A172 (cell line): ENCODE results near the gene NR1H3. TPM values are rescaled to one million over a fixed set of nuclear protein-coding genes. Genes with fewer than 3 reads are reported as not detected.

ENCODE experiments used
- DNase-seq: peaks from one replicate; pipeline ENCODE4 v3.0.0-alpha.2; 2015; ENCODE audit warnings: low spot score
- total RNA-seq: library from RNA; depleted of rRNA; stranded (reverse); fragments of >200 nt; shearing (Covaris generic); gene quantifications from 2 replicates; pipeline ENCODE4 v1.2.3, GENCODE V29; 2014

NR1H3 gene
- total RNA-seq, 1 experiment from 2014 or later = 23.5 TPM

DNA sequence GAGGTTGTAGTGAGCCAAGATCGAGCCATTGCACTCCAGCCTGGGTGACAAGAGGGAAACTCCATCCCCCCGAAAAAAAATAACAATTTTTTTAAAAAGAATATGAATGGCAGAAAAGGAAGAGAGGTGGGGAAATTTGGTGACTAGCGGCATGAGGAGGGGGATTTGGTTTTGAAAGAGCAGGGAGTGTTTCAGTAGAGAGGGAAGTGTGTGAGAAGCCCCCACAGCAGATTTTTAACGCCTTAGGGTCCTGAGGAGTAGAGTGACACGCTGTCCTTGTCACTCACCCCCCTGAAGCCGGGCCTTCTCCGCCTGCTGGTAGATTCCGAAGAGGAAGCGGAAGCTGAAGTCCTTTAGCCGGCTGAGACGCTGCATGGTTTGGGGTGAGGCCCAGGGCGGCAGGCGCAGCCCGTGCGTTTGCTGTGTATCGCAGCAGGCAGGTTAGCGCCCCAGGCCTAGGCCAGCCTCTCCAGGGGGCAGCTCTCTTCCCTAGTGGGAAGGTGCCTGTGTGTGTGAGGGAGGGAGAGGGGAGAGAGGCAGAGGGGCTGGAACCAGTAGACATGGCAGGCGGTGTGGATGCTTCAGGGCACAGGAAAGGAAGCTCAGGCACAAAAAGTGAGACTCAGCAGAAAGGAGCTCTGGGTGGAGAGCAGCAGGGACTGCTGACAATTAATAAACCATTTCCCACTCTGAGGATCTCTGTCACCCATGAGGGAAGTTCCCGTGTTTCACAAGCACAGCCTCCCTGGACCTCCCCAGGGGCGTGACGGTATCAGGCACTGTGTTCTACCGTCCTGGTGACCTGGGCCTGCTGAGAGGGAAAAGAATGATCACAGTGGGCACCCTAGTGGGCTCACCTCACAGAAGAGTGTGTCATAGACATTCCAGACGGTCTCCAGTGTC is 13.1 kb upstream of the NR1H3 start:
- no peak for DNase-seq

- no peak for DNase-seq
Observed at GRCh38 chr11:47245611-47246357, 12.0 kb upstream of the NR1H3 start.

- no peak for DNase-seq
Observed at GRCh38 chr11:47247502-47247901, 10.3 kb upstream of the NR1H3 start.

DNA sequence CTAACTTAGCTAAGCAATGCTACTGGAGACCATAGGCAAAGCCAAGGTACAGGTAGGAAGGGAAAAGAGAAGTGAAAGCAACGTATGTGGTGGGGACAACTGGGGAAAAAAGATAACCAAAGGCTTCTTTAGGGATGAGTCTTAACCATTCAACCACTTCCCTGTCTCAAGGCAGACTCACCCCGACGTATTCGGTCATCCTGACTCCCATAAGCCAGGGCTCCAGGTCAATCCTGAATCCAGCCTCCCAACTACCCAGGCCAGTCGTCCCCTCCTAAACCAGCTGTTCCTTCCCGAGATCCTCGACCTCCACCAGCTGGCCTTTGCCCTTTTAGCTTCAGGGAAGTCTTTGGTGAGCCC is 9.5 kb upstream of the NR1H3 start:
- peak; percentile 42 for DNase-seq

GRCh38 chr11:47248664-47249377 is 9.0 kb upstream of the NR1H3 start, which contains the start of gene ACP2:
TSS of gene ACP2 (minus strand) at chr11:47248814. CDS start at chr11:47248789, 25 bp downstream.
- peak; percentile 84 for DNase-seq

DNA sequence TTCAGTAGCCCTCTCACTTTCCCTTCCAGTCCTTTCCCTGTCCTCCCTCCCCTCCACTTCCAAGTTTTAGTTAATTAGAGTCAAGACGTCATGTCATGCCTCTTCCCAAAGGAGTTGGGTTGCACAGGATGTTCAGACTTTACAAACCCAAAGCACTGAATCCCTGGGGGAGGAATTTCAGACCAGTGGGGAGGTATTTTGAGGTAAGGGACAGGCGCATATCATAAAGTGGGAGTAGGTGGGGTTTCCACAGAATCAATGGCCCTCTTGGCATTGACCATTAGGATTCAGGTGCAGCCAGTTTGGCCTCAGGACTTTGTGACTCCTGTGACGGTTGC is 8.4 kb upstream of the NR1H3 start:
- no peak for DNase-seq

- no peak for DNase-seq
Observed at GRCh38 chr11:47251751-47252150, 6.0 kb upstream of the NR1H3 start.

GRCh38 chr11:47253660-47254059 is 4.1 kb upstream of the NR1H3 start:
- DNase-seq = no peak

DNA sequence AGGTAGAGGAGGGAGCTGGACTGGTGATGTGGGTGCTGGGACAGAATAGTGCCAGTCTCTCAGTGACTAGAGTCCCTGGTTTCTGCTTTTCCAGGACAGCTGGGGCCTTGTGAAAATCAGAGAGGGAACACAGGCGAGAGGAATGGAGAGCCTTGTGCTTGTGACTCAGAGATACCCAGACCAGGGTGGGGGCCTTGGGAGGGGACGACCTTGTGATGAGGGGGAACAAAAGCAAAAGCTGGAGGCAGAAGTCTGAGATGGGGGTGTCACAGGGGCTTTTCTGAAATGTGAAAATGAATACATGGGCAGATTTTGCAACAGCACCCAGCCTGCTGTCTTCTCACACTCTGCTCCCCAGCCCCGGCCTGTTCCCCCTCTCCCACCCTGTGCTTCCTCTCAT is 3.4 kb upstream of the NR1H3 start:
- DNase-seq = no peak

DNA sequence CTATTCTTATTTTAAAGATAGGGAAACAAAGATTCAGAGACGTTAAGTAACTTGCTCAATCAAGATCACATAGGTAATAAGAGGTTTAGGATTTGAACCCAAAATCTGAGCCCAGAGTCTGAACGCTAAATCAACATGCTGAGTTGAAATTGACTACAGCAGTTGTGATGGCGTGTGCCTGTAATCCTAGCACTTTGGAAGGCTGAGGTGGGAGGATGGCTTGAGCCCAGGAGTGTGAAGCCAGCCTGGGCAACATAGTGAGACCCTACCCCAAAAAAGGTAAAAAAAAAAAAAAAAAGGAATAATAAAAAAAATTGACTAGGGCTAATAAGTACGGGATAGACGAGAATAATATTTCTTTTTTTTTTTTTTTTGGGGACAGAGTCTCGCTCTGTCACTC is 1.4 kb upstream of the NR1H3 start:
- DNase-seq = no peak

- no peak for DNase-seq
Observed at GRCh38 chr11:47257177-47257516, 649 bp upstream of the NR1H3 start.

DNA sequence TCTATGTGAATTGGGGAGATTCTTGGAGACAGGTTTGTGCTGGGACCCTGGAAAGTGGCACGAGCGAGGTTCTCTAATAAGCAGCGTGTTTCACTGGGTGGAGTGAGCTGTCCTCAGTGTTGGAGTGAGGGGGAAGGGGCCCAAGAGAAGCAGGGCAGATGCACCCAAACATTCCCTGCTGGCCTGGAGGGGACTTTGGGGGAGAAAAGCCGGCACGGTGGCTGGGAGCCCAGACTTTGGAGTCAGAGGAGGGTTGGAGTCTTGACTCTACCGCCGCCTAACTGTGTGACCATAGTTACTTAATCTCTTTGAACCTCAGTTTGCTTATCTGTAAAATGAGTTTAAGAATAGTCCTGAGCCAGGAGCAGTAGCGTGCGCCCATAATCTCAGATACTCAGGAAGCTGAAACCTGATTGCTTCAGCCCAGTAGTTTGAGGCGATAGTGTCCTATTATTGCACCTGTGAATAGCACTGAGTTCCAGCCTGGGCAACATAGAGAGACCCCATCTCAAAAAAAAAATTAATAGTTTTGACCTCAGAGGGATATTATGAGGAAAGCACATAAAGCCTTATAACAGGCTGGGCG is 614 bp downstream of the NR1H3 start:
- no peak for DNase-seq

- no peak for DNase-seq
Observed at GRCh38 chr11:47259232-47259977, 1.6 kb downstream of the NR1H3 start.

DNA sequence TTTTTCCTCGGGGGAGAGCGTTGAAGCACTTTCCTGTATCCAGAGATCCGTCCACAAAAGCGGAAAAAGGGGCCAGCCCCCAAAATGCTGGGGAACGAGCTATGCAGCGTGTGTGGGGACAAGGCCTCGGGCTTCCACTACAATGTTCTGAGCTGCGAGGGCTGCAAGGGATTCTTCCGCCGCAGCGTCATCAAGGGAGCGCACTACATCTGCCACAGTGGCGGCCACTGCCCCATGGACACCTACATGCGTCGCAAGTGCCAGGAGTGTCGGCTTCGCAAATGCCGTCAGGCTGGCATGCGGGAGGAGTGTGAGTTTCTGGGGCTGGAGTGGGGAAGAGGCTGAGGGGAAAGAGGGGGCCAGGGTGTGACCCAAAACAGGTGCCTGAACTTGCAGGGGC is 2.6 kb downstream of the NR1H3 start:
- no peak for DNase-seq

DNA sequence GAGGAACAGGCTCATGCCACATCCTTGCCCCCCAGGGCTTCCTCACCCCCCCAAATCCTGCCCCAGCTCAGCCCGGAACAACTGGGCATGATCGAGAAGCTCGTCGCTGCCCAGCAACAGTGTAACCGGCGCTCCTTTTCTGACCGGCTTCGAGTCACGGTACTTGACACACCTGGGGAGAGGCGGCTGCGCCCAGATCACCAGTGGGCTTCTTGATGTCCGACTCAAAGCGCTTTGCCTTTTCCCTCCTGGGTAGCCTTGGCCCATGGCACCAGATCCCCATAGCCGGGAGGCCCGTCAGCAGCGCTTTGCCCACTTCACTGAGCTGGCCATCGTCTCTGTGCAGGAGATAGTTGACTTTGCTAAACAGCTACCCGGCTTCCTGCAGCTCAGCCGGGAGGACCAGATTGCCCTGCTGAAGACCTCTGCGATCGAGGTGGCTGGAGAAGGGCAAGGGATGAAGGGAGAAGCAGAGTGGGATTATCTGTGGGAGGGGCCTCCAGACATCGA is 3.5 kb downstream of the NR1H3 start:
- DNase-seq = no peak

DNA sequence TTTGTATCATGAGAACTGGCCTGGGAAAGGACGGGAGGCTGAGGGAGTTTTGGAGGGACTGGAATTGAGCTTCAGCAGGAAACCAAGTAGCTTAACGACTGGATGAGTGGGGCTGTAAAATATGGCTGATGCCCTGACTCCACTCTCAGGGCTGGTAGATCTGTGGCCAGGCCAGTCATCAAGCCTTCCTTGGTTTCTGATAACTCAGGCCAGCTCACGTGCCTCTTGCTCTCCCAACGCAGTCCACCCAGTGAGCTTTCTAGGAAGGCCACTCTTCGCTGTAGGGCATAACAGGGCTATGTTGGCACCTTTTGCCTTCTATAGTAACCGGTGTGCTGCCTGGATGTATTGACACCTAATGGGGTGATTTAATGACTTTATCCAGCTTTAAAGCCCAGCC is 6.3 kb downstream of the NR1H3 start:
- DNase-seq = no peak

- DNase-seq = no peak
Observed at GRCh38 chr11:47264521-47264920, 6.7 kb downstream of the NR1H3 start.

GRCh38 chr11:47267876-47268275 is 10.1 kb downstream of the NR1H3 start:
- no peak for DNase-seq

GRCh38 chr11:47268448-47269001 is 10.7 kb downstream of the NR1H3 start:
- DNase-seq = no peak

DNA sequence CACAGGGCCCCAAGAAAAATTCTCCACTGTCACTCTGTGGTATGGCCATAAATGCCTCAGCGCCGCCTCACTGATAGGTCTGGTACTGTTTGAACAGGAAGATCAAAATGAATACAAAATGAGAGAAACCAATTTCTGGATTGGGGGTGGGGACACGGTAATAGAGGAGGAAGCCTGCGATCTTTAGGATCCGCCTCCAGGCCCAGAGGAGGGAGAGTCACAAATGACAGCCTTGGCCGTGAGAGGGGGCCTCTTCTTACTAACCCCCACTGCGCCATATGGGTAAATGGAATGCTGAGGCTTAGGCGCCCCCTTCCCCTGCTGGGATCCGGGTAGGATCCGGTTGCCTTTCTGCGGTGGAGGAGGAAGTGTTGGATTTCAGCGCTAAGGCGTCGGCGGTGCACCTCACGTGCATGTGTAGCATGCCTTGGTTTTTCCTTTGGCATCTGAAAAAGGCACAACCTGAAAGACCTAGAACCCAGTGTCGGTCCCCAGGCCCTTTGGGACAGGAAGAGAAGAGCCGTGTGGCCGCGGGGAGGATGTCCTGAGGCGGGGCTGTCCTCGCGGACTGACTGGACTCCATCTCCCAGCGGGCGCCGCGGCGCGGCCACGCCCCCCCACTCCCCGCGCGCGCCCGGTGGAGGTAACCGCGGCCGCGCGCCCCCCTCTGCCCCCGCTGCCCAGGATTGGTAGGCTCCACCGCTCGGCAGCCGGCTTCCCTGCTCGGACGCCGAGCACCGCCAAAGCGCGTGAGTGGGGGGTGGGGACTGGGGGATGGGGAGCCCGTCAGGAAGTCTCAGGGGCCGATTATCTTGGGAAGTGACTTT is 11.4 kb downstream of the NR1H3 start:
- DNase-seq = peak; percentile 85
